Measurements from ENCODE around the gene ACP4. TPM values are rescaled to one million over a fixed set of nuclear protein-coding genes. Genes with fewer than 3 reads are reported as not detected.

ACP4 gene
- total RNA-seq, 2 donors from 2014 or later, result not detected

DNA sequence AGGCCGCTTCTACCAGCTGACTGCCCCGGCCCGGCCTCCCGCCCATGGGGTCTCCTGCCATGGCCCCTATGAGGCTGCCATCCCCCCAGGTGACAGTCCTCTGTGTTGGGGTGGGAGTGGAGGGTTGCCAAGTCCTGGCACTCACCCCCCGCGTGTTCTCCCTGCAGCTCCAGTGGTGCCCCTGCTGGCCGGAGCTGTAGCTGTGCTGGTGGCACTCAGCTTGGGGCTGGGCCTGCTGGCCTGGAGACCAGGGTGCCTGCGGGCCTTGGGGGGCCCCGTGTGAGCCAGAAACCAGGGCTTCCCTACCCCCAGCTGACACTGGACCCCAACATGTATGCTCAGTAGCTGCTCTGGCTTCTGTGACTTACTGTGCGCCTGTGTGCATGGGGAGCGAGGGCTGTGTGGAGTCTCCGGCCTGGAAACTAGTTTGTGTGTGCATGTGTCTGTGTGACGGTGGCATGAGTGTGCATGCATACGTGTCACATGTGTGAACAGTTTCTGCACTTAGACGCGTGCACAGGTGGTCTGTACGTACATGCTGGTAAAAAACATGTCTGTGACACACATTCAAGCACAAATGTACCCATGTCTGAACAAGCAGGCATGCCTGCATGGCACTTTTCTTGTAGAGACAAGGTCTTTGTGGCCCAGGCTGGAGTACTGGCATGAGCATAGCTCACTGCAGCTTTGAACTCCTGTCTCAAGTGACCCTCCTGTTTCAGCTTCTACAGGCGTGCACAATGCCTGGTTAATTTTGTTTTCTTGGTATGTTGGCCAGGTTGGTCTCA lies 4.9 kb downstream of the ACP4 start:
- DNase-seq, result no peak
- intact Hi-C loops (cut with DNase I), result no loop called here
- H3K9ac ChIP-seq (ENCODE audit: low read depth in 2 of 2, low read length in 2 of 2), result no peak overlapping the region

GRCh38 chr19:50795664-50796073 lies 5.5 kb downstream of the ACP4 start:
- no peak for DNase-seq
- Histone ChIP-seq H3K9ac (ENCODE audit: low read depth in 2 of 2, low read length in 2 of 2) (no peak overlapping the region), H3K9me3 (no peaks in the 10 kb centered on the region), H3K27me3 (no peaks in the 10 kb centered on the region), H3K4me3 (no peak overlapping the region), H3K4me1 (no peaks in the 10 kb centered on the region), H3K27ac (no peak overlapping the region), H3K36me3 (no peaks in the 10 kb centered on the region)
- intact Hi-C loops (cut with DNase I), result no loop called here
- TF ChIP-seq, protein P1, sequence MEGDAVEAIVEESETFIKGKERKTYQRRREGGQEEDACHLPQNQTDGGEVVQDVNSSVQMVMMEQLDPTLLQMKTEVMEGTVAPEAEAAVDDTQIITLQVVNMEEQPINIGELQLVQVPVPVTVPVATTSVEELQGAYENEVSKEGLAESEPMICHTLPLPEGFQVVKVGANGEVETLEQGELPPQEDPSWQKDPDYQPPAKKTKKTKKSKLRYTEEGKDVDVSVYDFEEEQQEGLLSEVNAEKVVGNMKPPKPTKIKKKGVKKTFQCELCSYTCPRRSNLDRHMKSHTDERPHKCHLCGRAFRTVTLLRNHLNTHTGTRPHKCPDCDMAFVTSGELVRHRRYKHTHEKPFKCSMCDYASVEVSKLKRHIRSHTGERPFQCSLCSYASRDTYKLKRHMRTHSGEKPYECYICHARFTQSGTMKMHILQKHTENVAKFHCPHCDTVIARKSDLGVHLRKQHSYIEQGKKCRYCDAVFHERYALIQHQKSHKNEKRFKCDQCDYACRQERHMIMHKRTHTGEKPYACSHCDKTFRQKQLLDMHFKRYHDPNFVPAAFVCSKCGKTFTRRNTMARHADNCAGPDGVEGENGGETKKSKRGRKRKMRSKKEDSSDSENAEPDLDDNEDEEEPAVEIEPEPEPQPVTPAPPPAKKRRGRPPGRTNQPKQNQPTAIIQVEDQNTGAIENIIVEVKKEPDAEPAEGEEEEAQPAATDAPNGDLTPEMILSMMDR (IDR thresholded peaks at IDR 0.05), result no peak

More for the DNA sequence above, 4.9 kb downstream of the ACP4 start:
- Histone ChIP-seq H3K4me1 (no peaks in the 10 kb centered on the region), H3K27ac (no peak overlapping the region), H3K4me3 (no peak overlapping the region), H3K27me3 (no peaks in the 10 kb centered on the region), H3K9me3 (no peaks in the 10 kb centered on the region), H3K36me3 (no peaks in the 10 kb centered on the region)
- TF ChIP-seq, protein P1 (IDR thresholded peaks at IDR 0.05), result no peak

DNA sequence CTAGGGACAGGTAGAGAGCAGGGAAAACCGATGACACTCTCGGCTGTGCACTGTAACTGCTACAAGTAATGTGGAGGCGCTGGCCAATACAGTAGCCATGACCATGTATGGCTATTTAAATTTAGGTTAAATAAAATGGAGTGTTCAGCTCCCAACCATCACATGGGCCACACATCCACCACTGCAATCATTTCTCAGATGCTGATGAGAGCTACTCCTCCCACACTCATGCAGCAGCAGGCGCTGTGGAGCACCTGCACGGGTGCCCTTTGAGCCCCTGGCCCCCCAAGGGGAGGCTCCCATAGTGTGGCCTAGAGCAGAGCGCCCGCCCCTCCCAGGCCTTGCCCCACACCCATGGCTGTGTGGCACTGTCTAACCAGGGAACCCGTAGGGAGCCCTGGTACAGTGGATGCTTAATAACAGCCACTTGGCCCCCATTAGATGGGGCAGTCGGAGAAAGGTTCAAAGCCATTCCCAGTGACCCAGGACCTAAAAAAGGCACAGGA lies 6.0 kb downstream of the ACP4 start:
- Histone ChIP-seq H3K9ac (ENCODE audit: low read depth in 2 of 2, low read length in 2 of 2) (no peak overlapping the region), H3K27ac (no peak overlapping the region), H3K9me3 (no peaks in the 10 kb centered on the region), H3K36me3 (no peaks in the 10 kb centered on the region), H3K27me3 (no peaks in the 10 kb centered on the region), H3K4me1 (no peaks in the 10 kb centered on the region), H3K4me3 (no peak overlapping the region)
- TF ChIP-seq, protein P1 (IDR thresholded peaks at IDR 0.05), result no peak
- DNase-seq, result no peak
- intact Hi-C loops (cut with DNase I), result no loop called here

DNA sequence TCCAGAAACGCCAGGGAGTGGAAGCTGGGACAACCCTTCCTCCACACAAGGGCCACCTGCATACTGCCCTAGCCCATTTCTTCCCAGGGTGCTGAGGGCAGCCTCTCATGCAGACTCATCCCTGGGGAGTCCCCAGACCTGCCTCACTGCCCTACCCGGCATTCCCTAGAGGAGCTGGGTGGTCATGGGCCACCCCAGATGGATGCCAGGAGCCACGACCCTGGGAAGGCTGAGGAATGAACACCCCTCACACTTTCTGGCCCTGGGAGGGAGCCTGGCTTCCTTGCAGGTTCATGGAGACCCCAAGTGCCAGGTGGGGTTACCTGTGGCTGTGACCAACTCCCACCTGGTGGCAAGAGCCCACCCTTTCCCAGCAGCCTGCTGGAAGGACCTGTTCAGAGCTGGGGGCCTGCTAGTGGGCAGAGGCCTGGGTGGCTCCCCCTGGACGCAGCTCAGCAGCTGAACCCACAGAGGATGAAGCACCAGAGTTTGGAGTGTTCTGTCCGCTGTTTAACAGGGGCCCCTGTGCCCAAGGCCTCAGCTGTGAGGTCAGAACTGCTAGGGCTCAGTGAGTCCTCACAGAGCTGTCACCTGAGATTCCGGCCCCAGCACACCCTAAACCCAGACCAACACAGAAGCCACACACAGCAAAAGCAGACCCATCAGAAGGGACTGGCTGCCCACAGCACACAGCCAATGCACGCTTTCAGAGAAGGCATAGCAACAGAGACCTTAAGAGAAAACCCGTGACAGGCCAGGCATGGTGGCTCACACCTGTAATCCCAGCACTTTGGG lies 6.6 kb downstream of the ACP4 start:
- no peaks in the 10 kb centered on the region for H3K27me3 ChIP-seq
- no peak overlapping the region for H3K9ac ChIP-seq (ENCODE audit: low read depth in 2 of 2, low read length in 2 of 2)
- H3K27ac ChIP-seq, result no peak overlapping the region
- no peak overlapping the region for H3K4me3 ChIP-seq
- no peaks in the 10 kb centered on the region for H3K36me3 ChIP-seq
- TF ChIP-seq, protein P1 (IDR thresholded peaks at IDR 0.05), result no peak
- no peaks in the 10 kb centered on the region for H3K4me1 ChIP-seq
- intact Hi-C loops (cut with DNase I), result no loop called here
- DNase-seq, result no peak
- H3K9me3 ChIP-seq, result no peaks in the 10 kb centered on the region

DNA sequence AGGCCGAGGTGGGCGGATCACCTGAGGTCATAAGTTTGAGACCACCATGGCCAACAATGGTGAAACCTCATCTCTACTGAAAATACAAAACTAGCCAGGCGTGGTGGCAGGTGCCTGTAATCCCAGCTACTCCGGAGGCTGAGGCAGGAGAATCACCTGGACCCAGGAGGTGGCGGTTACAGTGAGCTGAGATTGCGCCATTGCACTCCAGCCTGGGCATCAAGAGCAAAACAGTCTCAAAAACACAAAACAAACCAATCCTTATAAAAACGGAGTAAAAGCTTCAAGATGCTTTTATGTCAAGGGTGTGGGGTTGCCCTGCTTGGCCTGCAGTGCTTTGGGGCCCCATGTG lies 7.2 kb downstream of the ACP4 start:
- Histone ChIP-seq H3K27me3 (no peaks in the 10 kb centered on the region), H3K9ac (ENCODE audit: low read depth in 2 of 2, low read length in 2 of 2) (no peak overlapping the region), H3K9me3 (no peaks in the 10 kb centered on the region), H3K4me3 (no peak overlapping the region), H3K27ac (no peak overlapping the region), H3K36me3 (no peaks in the 10 kb centered on the region), H3K4me1 (no peaks in the 10 kb centered on the region)
- TF ChIP-seq, protein P1 (IDR thresholded peaks at IDR 0.05), result no peak
- intact Hi-C loops (cut with DNase I), result no loop called here
- no peak for DNase-seq
